Stimulated activated CD4-positive, alpha-beta T cell treated with anti-CD3 and anti-CD28 coated beads, Interleukin-1b, Interleukin-23, amount 100 ng/mL, for 48 hours (primary cell): Measurements from ENCODE around the gene MYL5.
"Not testable (repeated sequence)": the region's sequence is repeated elsewhere in the genome, so short reads cannot be mapped to it uniquely, and the experiment has no call there.

Experiments
- DNase-seq: peaks from one replicate; pipeline ENCODE4 v3.0.0-alpha.2; 2020

MYL5 gene

GRCh38 chr4:687048-687970 is 13.0 kb downstream of the MYL5 start:
- DNase-seq = no peak

DNA sequence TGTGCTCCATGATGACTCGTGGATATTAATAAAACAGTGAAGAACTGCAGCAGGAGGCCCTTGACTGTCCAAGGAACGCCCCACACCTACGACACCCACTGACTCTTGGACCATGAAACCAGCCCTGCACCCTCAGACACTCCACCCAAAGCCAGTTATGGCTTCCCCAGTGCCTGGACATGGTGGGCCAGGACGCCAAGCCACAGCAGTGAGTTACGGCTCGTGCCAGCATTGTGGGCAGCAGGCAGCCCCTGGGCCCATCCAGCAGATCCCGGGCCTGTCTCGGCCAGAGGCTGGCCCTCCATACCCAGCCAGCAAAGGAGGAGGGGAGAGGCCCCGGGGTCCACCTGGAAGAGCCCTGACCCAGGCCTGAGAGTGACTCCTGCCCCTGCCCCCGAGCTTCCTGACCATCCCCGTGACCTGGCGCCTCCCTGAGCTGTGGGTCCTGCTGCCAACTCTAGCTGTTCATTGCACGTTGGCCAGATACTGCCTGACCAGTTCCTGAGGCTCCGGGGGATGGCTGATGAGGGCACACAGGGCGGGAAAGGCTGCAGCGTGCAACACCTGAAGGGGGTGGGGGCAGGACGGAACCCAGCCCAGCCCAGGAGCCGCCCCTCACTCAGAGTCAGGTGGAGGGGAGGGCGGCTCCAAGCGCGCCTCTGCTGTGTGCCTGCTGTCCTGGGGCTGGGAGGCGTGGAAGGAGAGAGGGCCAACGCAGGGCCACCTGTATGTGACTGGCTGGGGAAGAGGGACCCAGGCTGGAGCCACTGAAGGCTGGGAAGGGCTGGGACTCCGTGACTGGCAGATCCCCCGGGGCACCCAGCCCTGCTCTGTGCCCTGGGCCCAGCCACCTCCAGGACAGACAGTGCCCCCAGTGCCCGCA is 13.9 kb downstream of the MYL5 start:
- no peak for DNase-seq

GRCh38 chr4:688854-689681 is 14.7 kb downstream of the MYL5 start, which contains the start of gene SLC49A3:
Gene SLC49A3 (minus strand): TSS chr4:689151. CDS start chr4:689127, 24 bp downstream.
- no peak for DNase-seq

DNA sequence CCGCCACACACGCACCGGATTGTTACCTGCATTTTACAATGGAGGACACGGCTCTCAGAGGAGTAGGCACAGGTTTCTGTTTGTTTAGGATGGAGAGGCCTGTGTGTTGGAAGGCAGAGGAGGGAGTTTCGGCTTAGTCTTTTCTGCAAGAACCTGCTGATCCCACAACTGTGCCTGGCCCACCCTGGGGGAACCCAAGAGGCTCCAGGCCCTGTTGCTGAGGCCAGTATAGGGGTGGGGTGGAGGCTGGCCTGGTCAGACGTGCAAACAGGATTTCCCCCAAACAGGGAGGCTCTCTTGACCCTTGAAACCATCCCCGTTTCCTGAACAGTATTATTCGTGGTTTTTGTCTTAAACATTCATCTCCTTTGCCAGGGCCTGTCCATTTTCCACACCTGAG is 15.4 kb downstream of the MYL5 start:
- no peak for DNase-seq

GRCh38 chr4:692771-693554 is 18.6 kb downstream of the MYL5 start:
- DNase-seq = no peak

GRCh38 chr4:694341-694940 is 20.1 kb downstream of the MYL5 start:
- not testable (repeated sequence) for DNase-seq

DNA sequence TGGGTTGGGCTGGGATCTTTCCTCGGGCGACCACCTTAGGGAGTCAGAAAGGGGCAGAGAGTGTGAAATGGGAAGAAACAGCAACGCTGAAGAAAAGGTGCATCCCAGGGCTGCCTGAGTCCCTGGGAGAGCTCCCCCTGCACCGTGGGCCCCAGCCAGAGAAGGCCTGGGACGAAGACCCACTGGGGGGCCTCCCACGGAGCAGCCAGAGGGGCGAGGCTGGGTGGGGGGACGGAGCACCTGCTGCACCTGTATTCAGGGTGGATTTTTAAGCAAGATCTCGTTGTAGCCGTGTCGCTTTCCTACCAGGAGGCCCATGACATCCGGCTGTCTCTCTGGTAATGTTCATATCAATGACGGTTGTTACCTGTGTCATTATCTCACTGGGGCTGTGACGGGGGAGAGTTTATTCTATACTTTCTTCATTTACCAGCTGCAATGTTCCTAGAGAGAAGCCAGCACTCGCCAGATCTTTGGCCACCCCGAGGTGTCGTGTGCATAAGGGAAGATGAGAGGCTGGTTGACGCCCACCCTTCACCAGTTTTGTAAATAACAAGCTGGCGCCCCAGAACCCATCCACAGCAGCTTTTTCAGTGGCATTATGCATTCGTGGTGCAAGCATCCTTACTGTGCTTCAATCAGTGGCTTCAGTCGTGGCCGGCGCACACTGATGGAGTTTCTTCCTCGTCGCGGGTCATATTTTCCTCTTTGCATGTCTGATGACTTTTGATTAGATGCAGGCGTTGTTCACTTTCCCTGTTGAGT is 25.7 kb downstream of the MYL5 start:
- no peak for DNase-seq

DNA sequence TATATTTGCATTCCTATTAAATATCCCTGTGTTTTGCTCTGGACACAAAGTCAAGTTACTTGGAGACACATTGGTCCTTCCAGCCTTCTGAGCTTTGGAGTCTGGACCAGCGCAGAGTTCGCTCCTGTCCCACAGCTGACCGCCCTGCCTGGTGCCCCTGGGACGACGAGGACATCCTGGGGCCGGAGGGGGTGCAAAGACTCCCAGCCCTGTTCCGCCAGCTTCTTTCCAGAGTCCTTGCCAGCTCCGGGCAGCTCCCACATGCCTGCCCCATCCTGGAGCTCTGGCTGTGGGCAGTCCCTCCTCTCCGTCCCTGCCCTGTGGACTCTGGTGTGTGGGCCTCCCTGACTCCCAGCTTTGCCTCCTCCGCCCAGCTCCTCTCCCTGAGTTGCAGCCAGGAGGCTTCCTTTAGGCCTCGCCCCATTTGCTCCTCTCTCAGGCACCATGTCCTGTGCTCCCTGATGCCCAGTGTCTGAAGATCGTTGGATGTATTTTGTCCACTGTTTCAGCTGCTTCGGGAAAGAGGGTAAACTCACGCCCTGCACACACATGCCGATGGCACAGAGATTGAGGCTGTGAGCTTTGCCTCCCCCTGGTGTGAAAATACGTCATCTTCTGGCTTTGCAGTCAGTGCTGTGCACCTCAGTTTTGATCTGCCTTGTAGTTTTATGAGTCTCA is 26.4 kb downstream of the MYL5 start:
- no peak for DNase-seq

DNA sequence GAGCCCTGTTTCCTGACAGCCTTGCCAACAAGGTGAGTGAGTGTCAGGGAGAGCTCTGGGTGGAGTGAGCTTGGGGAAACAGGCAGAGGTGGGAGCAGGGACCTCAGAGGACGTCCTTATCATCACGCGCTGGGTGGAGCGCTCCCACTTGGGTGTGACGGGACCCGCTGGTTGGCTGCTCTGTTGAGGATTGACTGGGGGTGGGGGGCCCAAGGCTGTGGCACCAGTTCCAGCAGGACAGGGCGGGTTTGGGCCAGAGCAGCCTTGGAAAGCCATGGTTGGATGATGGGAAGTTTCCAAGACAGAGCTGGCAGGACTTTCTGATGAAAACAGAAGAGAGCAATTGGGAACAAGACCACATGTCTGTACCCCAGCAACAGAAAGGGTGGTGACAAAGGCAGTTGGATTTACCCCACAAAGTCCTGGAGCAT is 28.3 kb downstream of the MYL5 start:
- no peak for DNase-seq

DNA sequence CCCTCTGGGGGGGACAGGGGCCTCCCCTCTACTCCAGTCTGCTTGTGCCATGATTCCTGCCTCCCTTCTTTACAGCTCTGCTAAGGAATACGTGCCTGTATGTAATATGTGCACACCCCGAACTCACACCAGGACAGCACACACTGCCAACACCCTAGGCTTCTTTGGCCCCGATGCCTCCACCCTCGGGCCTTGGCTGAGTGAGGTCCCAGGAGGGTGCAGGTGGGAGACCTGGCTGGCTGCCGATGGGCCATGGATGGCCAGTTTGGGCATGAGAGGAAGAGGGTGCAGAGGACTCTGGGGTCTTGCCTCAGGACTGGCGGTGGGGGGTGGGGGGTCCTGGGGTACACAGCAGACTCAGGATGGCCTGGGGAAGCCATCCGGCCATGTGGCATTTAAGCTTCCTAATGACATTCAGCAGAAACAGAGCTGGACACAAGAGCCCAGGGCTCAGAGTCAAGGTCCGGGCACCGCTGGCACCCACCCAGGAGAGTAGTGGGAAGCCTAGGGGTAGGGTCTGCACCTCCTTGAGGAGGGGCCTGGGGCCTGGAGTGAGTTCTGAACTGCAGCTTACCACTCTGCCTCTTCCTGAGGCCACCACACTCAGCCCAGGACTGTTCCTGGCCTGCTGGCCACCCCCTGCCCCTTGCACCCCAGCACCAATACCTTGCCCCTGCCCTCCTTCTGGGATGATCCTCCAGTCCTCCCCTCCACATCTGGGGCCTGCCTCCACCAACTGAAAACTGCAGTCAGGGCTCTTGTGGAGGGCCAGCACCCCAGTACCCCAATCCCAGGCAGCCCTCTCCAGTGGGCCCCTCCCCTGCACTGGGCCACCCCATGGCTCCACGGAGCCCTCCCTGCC is 29.2 kb downstream of the MYL5 start:
- no peak for DNase-seq

GRCh38 chr4:704198-704891 is 30.0 kb downstream of the MYL5 start:
- no peak for DNase-seq

DNA sequence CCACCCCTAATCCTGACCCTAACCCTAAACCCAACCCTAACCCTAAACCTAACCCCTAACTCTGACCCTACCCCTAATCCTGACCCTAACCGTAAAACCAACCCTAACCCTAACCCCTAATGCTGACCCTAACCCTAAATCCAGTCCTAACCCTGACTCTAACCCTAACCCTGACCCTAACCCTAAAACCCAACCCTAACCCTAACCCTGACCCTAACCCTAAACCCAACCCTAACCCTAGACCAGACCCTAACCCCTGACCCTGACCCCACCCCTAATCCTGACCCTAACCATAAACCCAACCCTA is 30.6 kb downstream of the MYL5 start:
- no peak for DNase-seq

- peak; percentile 98 for DNase-seq
These were observed 31.1 kb downstream of the MYL5 start, which contains the start of gene PCGF3 for GRCh38 chr4:705278-706082. Gene PCGF3 (plus strand): TSS chr4:705832. CDS start chr4:733681, 27,849 bp downstream.

GRCh38 chr4:706083-706633 is 31.8 kb downstream of the MYL5 start:
- not testable (repeated sequence) for DNase-seq

DNA sequence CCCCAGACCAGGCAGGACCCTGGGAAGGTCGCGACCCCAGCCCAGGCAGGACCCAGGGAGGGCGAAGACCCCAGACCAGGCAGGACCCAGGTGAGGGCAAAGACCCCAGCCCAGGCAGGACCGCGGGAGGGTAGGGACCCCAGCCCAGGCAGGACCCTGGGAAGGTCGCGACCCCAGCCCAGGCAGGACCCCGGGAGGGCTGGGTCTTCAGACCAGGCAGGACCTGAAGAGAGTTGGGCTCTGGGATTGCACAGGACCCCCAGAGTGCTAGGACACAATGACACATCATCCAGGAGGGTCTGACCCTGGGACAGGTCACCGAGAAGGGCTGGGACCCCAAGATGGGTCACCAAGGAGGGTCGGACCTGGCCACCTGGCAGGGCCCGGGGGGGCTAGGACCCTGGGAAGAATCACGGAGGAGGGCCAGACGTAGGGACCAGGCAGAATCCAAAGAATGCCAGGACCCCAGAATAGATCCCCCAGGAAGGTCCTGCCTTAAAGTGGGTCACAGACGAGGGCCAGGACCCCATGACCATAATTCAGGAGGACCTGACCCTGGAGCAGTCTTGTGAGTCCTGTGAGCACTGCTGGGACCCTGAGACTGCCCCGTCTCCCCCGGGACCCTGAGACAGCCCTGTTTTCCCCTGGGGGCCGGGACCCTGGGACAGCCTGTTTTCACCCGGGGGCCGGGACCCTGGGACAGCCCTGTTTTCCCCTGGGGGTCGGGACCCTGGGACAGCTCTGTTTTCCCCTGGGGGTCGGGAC is 32.7 kb downstream of the MYL5 start:
- no peak for DNase-seq

DNA sequence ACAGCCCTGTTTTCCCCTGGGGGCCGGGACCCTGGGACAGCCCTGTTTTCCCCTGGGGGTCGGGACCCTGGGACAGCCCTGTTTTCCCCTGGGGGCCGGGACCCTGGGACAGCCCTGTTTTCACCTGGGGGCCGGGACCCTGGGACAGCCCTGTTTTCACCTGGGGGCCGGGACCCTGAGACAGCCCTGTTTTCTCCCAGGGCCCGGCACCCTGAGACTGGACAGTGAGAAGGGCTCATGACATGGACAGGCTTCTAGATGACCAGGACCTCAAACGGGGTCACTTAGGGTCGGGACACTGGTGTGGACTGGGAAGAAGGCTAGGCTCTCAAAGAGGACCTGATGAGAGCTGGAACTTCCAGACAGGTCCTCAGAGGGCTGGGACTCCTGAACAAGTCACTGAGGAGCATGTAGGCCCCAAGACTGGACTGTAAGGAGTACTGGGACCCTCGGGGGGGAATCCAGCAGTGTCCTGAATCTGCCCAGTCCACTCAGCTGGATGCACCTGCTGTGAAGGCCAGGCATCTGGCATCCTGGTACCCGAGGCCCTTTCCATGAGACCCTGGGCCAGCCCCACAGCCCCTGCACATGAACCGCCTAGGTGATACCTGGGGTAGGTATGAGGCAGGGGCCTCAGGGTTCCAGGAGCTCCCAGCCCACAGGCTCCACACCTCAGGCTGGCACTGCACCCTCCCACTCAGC is 33.7 kb downstream of the MYL5 start:
- no peak for DNase-seq
